ENCODE measurements around the gene CRB2.

- no peak for TF ChIP-seq CTCF (IDR thresholded peaks at IDR 0.05)
- no peak for TF ChIP-seq ZFX (IDR thresholded peaks at IDR 0.05; ENCODE audit: borderline replicate concordance)
Measured at GRCh38 chr9:123421186-123421585, 65.2 kb downstream of the CRB2 start.
